ENCODE measurements around the gene TAF1C.
"Not testable (repeated sequence)": the region's sequence is repeated elsewhere in the genome, so short reads cannot be mapped to it uniquely, and the experiment has no call there.

TAF1C gene

GRCh38 chr16:84186685-84187437 is at the start of gene TAF1C:
TSS of gene TAF1C (minus strand) at chr16:84187057. CDS start at chr16:84184988, 2,069 bp downstream.
- DNase-seq: peak; percentile 44 to 92 (median 76)

GRCh38 chr16:84234321-84235241 is 47.7 kb upstream of the TAF1C start:
- DNase-seq: peak in 1 of 14 donors; percentile 6

- no peak for DNase-seq
These were observed 46.9 kb upstream of the TAF1C start for GRCh38 chr16:84233748-84234147.

- DNase-seq: no peak
These were observed 46.1 kb upstream of the TAF1C start for GRCh38 chr16:84232969-84233368.

GRCh38 chr16:84232060-84232459 is 45.2 kb upstream of the TAF1C start:
- DNase-seq: no peak

- no peak for DNase-seq
These were observed 42.6 kb upstream of the TAF1C start for GRCh38 chr16:84229471-84229870.

GRCh38 chr16:84228256-84228838 is 41.5 kb upstream of the TAF1C start:
- DNase-seq: peak in 9 of 14 donors; percentile 6 to 84 (median 13)

GRCh38 chr16:84227548-84227947 is 40.7 kb upstream of the TAF1C start:
- no peak for DNase-seq

GRCh38 chr16:84226026-84226425 is 39.2 kb upstream of the TAF1C start:
- no peak for DNase-seq

GRCh38 chr16:84225571-84225970 is 38.7 kb upstream of the TAF1C start:
- no peak for DNase-seq

- DNase-seq: no peak
These were observed 38.3 kb upstream of the TAF1C start for GRCh38 chr16:84225126-84225525.

GRCh38 chr16:84224554-84224953 is 37.7 kb upstream of the TAF1C start:
- DNase-seq: no peak

- DNase-seq: no peak
These were observed 36.6 kb upstream of the TAF1C start for GRCh38 chr16:84223456-84223855.

- DNase-seq: no peak
These were observed 34.0 kb upstream of the TAF1C start for GRCh38 chr16:84220851-84221250.

- DNase-seq: no peak
These were observed 32.1 kb upstream of the TAF1C start for GRCh38 chr16:84218956-84219355.

GRCh38 chr16:84218176-84218823 is 31.4 kb upstream of the TAF1C start:
- no peak for DNase-seq

GRCh38 chr16:84216144-84216543 is 29.3 kb upstream of the TAF1C start:
- DNase-seq: not testable (repeated sequence)

- DNase-seq: no peak
These were observed 28.7 kb upstream of the TAF1C start for GRCh38 chr16:84215531-84215930.

- no peak for DNase-seq
These were observed 27.7 kb upstream of the TAF1C start for GRCh38 chr16:84214451-84215066.

GRCh38 chr16:84212631-84213030 is 25.8 kb upstream of the TAF1C start:
- no peak for DNase-seq

GRCh38 chr16:84212154-84212553 is 25.3 kb upstream of the TAF1C start:
- no peak for DNase-seq

GRCh38 chr16:84209989-84210388 is 23.1 kb upstream of the TAF1C start:
- DNase-seq: no peak

All from C1 segment of cervical spinal cord (tissue), 14 donors.